ENCODE data around the gene PRDM16. TPM values are rescaled to one million over a fixed set of nuclear protein-coding genes. Genes with fewer than 3 reads are reported as not detected.

The PRDM16 gene
- polyA plus RNA-seq, 3 donors = not detected

GRCh38 chr1:3344395-3344794 lies 275.4 kb downstream of the PRDM16 start:
- Histone ChIP-seq H3K27ac (ENCODE audit: low read depth in 1 of 2, low read length in 2 of 2) (no peak overlapping the region), H3K9ac (ENCODE audit: insufficient read depth, low read length, poor library complexity, severe bottlenecking) (no peak overlapping the region), H4K20me1 (ENCODE audit: insufficient read depth, low read length) (no peaks in the 10 kb centered on the region), H2AFZ (ENCODE audit: insufficient read depth, low read depth, low read length, poor library complexity, severe bottlenecking) (no peak overlapping the region), H3K9me3 (replicated peaks in 1 of 2; ENCODE audit: control insufficient read depth in 1 of 2, insufficient read depth in 1 of 2, low read length in 2 of 2) (peaks cover 24 to 35% of the 10 kb centered on the region in 2 donors), H3K4me2 (replicated peaks; ENCODE audit: extremely low read depth, low read length, poor library complexity, severe bottlenecking) (no peak overlapping the region), H3K4me3 (replicated peaks in 1 of 3; ENCODE audit: low read depth in 2 of 3, low read length in 3 of 3) (no peak overlapping the region), H3K36me3 (replicated peaks in 1 of 2; ENCODE audit: control insufficient read depth in 1 of 2, insufficient read depth in 2 of 2, low read length in 2 of 2) (no peaks in the 10 kb centered on the region), H3K79me2 (ENCODE audit: insufficient read depth, low read length) (no peaks in the 10 kb centered on the region), H3K4me1 (ENCODE audit: control insufficient read depth in 1 of 2, insufficient read depth in 2 of 2, low read length in 2 of 2) (no peaks in the 10 kb centered on the region), H3K27me3 (ENCODE audit: control insufficient read depth in 2 of 2, insufficient read depth in 2 of 2, low read length in 2 of 2) (no peaks in the 10 kb centered on the region)
- DNase-seq = no peak
- no peak for TF ChIP-seq CTCF (IDR thresholded peaks at IDR 0.05)
- intact Hi-C loops (cut with micrococcal nuclease) = no loop called here
- Mint-ChIP-seq H3K4me1 (no peaks in the 10 kb centered on the region), H3K27me3 (ENCODE audit: low read depth in 3 of 3) (peaks cover 0 to 3% (median 1%) of the 10 kb centered on the region in 3 donors), H3K4me3 (no peak overlapping the region), H3K9me3 (peaks cover 15 to 39% (median 21%) of the 10 kb centered on the region in 7 donors), H3K36me3 (no peaks in the 10 kb centered on the region), H3K27ac (no peak overlapping the region)

GRCh38 chr1:3345792-3346191 lies 276.8 kb downstream of the PRDM16 start:
- H3K36me3 Mint-ChIP-seq = no peaks in the 10 kb centered on the region
- no peaks in the 10 kb centered on the region for H3K4me1 Mint-ChIP-seq
- H3K27me3 Mint-ChIP-seq (ENCODE audit: low read depth in 3 of 3) = peaks cover 0 to 11% (median 1%) of the 10 kb centered on the region in 3 donors
- no peak overlapping the region for H2AFZ ChIP-seq (ENCODE audit: insufficient read depth, low read depth, low read length, poor library complexity, severe bottlenecking)
- no peak for TF ChIP-seq CTCF (IDR thresholded peaks at IDR 0.05)
- H3K79me2 ChIP-seq (ENCODE audit: insufficient read depth, low read length) = no peaks in the 10 kb centered on the region
- H3K27ac ChIP-seq (ENCODE audit: low read depth in 1 of 2, low read length in 2 of 2) = no peak overlapping the region
- intact Hi-C loops (cut with micrococcal nuclease) = no loop called here
- no peak overlapping the region for H3K27ac Mint-ChIP-seq
- no peak overlapping the region for H3K4me3 ChIP-seq (replicated peaks in 1 of 3; ENCODE audit: low read depth in 2 of 3, low read length in 3 of 3)
- H3K36me3 ChIP-seq (replicated peaks in 1 of 2; ENCODE audit: control insufficient read depth in 1 of 2, insufficient read depth in 2 of 2, low read length in 2 of 2) = no peaks in the 10 kb centered on the region
- 89% methylated on average over 7 of the region's 10 CpGs for WGBS (ENCODE audit: insufficient coverage)
- H3K4me3 Mint-ChIP-seq = no peak overlapping the region
- no peak overlapping the region for H3K9ac ChIP-seq (ENCODE audit: insufficient read depth, low read length, poor library complexity, severe bottlenecking)
- no peaks in the 10 kb centered on the region for H4K20me1 ChIP-seq (ENCODE audit: insufficient read depth, low read length)
- no peaks in the 10 kb centered on the region for H3K4me1 ChIP-seq (ENCODE audit: control insufficient read depth in 1 of 2, insufficient read depth in 2 of 2, low read length in 2 of 2)
- H3K4me2 ChIP-seq (replicated peaks; ENCODE audit: extremely low read depth, low read length, poor library complexity, severe bottlenecking) = no peak overlapping the region
- no peak for DNase-seq
- H3K9me3 ChIP-seq (replicated peaks in 1 of 2; ENCODE audit: control insufficient read depth in 1 of 2, insufficient read depth in 1 of 2, low read length in 2 of 2) = peaks cover 24 to 35% of the 10 kb centered on the region in 2 donors
- H3K9me3 Mint-ChIP-seq = peaks cover 14 to 39% (median 21%) of the 10 kb centered on the region in 7 donors
- no peaks in the 10 kb centered on the region for H3K27me3 ChIP-seq (ENCODE audit: control insufficient read depth in 2 of 2, insufficient read depth in 2 of 2, low read length in 2 of 2)

All from CD14-positive monocyte (primary cell).